ENCODE results near the gene ATP6V1F.

The ATP6V1F gene

GRCh38 chr7:128884561-128885369 lies 22.1 kb downstream of the ATP6V1F start:
- DNase-seq = no peak

- no peak for DNase-seq
Observed at GRCh38 chr7:128885370-128886187, 22.9 kb downstream of the ATP6V1F start.

DNA sequence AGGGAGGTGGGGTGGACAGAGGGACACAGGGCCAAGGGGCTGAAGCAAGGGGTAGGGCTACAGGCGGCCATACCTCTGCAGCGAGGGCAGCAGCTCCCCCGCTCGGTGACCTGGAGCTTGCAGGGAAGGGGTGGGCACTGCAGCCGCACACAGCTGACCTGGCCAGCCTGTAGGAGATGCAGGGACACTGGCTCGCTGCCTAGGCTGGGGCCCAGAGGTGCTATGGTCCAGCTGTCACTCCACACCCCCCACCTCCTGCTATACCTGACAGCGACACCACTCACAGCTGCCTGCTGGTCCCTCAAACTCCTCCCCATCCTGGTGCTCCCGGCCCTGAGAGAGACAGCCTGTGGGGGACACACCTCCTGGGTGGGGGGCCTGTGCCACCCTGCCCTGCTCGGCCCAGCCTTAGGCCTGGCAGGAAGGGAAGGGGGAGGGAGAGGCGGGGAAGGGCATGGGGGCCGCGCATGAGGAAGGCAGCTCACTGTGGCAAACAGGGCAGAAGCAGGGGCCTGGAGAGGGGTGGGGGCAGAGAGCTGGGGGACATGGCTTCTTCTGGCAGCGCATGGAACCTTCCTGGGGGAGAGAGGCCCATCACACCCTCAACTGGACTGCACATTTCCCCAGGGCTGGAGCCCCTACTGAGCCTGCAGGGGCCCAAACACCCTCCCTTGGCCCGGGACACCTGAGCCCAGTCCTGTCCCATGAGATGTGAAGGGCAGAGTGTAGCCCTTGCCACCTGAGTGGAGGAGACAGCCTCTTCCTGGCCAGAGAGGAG lies 23.9 kb downstream of the ATP6V1F start:
- no peak for DNase-seq

DNA sequence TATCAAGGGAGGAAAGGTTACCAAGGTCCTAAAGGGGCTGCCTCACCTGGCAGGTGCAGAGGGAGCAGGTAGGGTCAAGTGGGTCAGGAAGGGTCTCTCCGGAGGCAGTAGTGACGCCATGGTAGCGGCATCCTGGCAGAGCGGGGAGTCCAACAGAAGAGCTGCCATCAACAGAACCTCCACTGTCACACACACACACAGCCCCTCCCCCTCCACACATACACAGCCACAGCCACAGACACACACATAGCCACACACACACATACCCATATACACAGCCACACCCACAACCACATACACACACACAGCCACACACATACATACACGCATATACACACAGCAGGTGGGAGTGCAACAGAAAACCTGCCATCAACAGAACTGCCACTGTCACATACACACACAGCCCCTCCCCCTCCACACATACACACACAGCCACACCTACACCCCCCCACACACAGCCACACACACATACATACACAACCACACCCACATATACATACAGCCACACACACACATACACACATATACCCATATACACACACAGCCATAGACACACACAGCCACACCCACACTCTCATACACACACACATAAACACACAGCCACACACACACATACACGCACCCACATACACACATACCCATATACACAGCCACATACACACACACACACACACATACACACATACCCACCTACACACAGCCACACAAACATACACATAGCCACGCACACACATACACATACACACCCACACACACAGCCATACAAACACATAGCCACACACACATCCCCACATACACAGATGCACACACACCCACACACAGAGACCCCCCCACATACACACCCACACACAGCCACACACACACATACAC lies 24.7 kb downstream of the ATP6V1F start:
- DNase-seq = no peak

DNA sequence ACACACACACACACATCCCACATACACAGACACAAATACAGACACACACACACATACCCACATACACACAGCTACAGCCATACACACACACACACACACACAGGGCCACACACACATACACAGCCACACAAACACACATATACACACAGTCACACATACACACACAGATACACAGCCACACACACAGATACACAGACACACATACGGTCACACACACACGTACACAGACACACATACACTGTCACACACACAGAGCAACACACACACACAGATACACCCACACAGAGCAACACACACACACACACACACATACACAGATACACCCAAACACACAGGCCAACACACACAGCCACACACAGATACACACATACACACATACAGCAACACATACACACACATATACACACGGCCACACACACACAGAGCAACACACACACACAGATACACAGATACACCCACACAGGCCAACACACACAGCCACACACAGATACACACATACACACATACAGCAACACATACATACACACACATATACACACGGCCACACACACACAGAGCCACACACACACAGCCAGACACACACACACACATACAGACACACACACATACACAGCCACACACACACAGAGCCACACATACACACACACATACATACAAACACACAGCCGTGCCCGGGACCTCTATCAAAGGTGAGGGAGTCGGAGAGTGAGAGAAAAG lies 25.5 kb downstream of the ATP6V1F start:
- no peak for DNase-seq

- no peak for DNase-seq
Observed at GRCh38 chr7:128888756-128889095, 26.1 kb downstream of the ATP6V1F start.

DNA sequence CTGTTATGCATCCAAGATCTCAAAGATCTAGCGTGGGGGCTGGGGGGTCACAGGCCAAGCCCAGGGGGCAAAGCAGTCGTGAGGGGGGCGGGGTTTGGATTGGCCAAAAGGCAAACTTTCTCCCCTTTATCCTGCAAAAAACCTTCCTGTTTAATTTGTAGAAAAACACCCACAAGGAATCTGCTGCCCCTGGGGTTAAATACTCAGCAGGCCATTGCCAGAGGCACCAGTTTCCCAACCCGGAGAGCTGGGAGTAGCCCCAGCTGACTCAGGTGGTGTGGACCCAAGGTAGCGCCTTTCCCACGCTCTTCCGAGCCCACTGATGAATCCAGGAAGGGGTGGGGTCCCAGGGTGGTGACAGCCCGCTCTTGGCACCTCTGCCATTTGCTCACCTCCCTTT lies 26.5 kb downstream of the ATP6V1F start:
- DNase-seq = no peak

DNA sequence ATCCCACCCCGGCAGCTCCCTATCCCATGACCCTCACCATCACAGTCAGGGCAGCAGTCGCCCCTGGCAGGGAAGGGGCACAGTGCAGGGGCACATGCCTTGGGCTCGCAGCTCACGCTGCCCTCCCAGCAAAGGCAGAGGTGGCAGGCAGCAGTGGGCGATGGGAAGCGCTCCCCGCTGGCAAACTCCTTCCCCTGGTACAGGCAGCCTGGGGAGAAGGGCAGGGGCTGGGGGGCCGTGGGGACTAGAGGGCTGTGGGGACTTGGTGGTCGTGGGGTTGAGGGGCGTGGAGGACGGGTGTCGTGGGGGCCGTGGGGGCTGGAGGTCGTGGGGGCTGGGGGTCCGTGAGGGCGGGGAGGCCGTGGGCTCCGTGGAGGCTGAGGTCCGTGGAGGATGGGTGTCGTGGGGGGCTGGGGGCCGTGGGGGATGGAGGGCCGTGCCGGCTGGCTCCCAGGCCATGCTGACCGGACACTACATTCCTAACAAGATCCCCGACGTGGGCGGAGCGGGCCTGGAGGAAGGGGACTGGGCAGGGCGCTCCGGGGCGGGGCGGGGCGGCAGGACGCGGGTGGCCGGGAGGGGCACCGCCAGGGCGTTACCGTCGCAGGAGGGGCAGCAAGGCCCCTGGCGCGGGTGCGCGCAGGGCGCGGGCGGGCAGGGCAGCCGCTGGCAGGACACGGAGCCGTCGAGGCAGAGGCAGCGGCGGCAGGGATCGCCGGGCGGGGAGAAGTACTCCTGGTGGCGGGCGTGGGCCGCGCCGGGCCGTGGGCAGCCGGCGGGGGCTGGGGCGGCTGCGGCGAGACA lies 27.9 kb downstream of the ATP6V1F start:
- no peak for DNase-seq

DNA sequence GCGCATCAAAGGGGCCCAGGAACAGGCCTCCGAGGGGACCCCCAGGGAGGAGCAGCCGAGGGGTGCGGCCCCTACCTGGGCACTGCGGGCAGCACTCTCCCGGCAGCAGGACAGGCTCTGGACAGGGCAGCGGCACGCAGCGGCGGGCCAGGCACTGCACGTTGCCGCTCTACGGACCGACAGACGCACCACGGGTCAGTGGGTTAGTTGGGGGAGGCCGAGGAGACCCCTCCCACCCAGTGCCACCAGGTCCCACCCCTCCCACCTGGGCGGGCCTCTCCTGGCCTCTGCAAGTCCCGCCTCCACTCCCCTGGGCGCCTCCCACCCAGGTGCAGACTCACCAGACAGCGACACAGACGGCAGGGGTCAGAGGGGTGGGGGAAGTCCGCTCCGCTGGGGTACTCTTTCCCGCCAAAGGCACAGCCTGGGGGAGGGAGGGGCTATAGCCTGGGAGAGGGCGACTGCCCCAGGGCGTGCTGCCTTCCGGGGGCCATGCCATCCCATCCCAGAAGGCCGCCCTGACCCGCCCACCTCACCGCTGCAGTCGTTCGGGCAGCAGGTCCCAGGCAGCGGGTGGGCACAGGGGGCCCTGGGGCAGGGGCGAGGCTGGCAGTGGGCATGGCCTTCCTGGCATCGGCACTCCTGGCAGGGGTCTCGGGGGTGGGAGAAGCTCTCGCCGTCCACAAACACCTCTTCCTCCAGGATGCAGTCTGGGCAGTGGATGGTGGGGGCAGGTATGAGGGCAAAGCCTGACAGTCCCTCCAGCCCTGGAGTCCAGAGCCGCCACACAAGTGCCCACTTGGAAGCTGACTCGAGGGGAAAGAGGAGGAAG lies 28.7 kb downstream of the ATP6V1F start:
- DNase-seq = no peak

DNA sequence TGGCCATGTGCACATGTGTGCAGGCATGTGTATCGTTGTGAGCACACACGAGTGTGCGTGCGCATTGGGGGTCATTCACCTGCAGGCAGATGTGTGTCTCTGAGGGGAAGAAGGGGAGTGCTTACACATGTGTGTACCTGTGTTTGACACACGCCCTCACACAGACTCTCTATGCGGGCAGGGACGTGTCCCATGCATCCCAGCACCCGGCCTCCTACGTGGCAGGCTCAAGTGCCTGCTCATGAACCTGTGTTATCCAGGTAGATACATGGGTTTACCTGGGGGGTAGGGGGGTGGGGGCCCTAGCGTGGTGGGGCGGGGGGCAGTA lies 29.2 kb downstream of the ATP6V1F start:
- no peak for DNase-seq

GRCh38 chr7:128892521-128893250 lies 30.0 kb downstream of the ATP6V1F start:
- DNase-seq = no peak

DNA sequence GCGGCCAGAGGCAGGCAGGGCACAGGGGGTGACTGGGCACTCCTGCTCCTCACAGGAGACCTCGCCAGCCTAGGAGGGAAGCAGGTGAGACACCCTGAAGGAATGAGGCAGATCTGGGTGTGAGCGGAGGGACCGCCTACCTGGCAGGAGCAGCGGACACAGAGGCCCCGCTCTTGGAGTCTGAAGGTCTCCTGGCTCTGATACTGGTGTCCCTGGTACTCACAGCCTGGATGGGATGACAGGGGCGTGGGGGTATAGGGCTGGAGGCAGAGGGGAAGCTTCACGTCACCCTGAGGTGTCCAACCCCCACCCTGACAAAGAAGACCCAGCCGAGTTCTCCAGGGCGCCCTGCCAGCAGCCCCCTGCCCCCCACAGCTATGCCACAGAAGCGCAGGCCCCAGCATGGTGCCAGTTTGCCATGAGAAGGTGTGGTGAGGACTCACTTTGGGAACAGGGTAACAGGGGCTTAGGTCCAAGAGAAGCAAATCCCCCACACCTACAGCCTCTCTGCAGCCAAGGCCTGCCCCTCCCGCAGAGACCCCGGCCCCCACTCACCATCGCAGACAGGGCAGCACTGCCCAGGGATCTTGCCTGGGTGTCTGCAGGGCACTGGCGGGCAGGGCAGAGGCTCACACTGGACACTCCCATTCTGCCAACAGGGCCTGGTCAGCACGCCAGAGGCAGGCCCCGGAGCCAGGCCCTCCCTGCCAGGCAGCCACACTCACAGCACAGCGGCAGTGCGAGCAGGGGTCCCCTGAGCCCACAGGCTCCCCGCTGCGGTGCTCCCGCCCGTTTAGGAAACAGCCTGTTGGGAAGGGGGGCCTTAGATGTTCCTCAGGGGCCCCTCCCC lies 30.8 kb downstream of the ATP6V1F start:
- no peak for DNase-seq

DNA sequence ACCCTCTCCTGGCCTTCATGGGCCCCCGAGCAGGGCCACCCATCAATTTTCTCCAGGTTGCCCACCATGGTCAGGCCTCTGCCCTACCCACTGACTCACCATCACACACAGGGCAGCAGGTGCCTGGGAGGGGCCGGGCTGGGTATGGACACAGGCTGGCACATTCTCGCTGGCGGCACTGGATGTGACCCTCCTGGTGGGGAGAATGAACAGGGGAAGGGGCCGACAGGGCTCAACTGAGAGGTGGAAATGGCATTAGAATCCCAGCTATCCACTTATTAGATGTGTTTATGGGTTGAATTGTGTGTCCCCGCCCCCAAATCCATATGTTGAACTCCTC lies 31.4 kb downstream of the ATP6V1F start:
- no peak for DNase-seq

- no peak for DNase-seq
Observed at GRCh38 chr7:128895320-128895719, 32.7 kb downstream of the ATP6V1F start.

GRCh38 chr7:128899392-128899791 lies 36.7 kb downstream of the ATP6V1F start:
- DNase-seq = no peak

DNA sequence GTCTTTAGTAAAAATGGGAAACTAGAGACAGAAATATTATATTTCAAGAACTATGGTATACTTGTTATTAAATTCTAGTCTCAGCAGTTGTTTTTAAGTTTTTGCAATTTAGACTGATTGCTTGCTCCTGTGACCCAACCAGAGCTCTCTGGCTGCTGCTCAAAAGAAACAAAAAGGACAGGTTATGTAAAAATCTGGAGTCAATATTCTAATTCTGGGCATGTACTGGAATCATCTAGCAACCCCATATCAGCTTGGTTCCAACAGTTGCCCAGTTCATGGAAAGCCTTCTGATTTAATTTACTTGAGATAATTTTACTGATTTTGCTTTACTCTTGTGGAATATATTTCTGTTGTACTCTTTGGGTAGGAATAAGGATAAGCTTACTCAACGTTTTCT lies 37.6 kb downstream of the ATP6V1F start:
- DNase-seq = no peak

DNA sequence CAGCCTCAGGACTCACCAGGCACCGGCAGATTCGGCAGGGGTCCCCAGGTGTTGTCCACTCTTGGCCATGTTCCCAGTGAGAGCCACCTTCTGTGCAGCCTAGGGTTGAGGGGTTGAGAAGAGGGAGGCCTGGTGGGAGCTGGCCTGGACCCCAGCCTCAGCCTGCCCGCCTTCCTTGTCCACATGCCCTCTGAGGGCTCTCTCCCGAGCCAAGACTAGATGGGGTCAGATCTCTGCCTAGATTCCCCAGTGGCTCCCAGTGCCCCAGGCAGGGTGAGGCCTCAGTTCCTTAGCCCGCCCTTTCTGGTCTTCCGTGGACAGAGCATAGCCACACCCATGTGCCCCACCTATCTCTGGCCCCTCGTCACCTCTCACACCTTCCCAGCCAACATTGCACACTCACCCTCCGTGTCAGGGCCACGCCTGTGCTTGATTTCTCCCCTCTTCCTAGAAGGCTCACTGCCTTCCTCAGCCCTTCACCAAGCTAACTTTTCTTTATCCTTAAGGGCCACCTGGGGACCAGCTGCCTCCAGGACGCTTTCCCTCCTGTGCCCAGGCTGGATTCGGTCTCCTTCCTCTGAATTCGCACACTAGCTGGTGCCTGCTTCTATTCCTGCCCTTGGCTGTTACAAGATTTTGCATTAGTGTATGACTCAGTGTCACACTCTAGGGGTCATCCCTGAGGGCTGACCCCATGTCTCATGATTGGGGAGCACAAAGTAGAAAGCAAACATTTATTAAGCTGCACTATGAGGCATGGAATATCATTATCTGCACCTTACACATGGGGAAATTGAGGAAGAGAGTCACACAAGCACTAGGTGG lies 40.3 kb downstream of the ATP6V1F start:
- no peak for DNase-seq
